Lung (tissue), 4 donors: ENCODE data around the gene ZNF441. TPM values are rescaled to one million over a fixed set of nuclear protein-coding genes. Genes with fewer than 3 reads are reported as not detected.

Source experiments
- polyA plus RNA-seq, 2 donors: library from polyadenylated mRNA; stranded (reverse); fragments of 200-250 nt; gene quantifications; one replicate each; pipeline ENCODE4 v1.2.1, GENCODE V29; 2013
- total RNA-seq, 2 donors: library from RNA; depleted of rRNA in 1 of 2; stranded (reverse); fragments of >200 nt in 1 of 2; gene quantifications; one replicate each; pipeline ENCODE4 v1.2.1, GENCODE V29; 2014 to 2021
- donor health status: Bipolar disorder and iron deficiency.
- donor health status: healthy.
- donor health status: DM: yes; HTN: yes; CAD: no.

ZNF441 gene
- total and polyA plus RNA-seq, 4 donors: 3.7 to 26.4 (median 6.6) TPM

Other genes starting within 250 kb of the ZNF441 start
- gene ECSIT, start 237.9 kb upstream of the ZNF441 start, total RNA-seq: 10 to 100 TPM; 31.7 to 46.4 TPM
- 10 to 100 TPM; 34.4 to 58.8 TPM for gene ECSIT, start 237.9 kb upstream of the ZNF441 start, polyA plus RNA-seq
- 10 to 100 TPM; 16.5 to 34.9 TPM for gene CNN1, start 228.1 kb upstream of the ZNF441 start, total RNA-seq
- gene CNN1, start 228.1 kb upstream of the ZNF441 start, polyA plus RNA-seq: 10 to 100 TPM; 17.2 to 27.8 TPM
- 10 to 100 TPM; 19.2 to 64.2 TPM for gene ELOF1, start 207.8 kb upstream of the ZNF441 start, total RNA-seq
- gene ELOF1, start 207.8 kb upstream of the ZNF441 start, polyA plus RNA-seq: 10 to 100 TPM; 56.9 to 82.8 TPM
- gene ACP5, start 189.4 kb upstream of the ZNF441 start, total RNA-seq: 100 to 1,000 TPM in 1 of 2 donors, 10 to 100 TPM in 1; 22.5 to 184 TPM
- 100 to 1,000 TPM in 1 of 2 donors, 10 to 100 TPM in 1; 95.6 to 301 TPM for gene ACP5, start 189.4 kb upstream of the ZNF441 start, polyA plus RNA-seq
- gene ZNF627, start 169.5 kb upstream of the ZNF441 start, total RNA-seq: 10 to 100 TPM; 10.2 to 30.6 TPM
- gene ZNF627, start 169.5 kb upstream of the ZNF441 start, polyA plus RNA-seq: 1 to 10 TPM; 4.8 to 7.4 TPM
- gene ZNF823, start 28.1 kb upstream of the ZNF441 start, total RNA-seq: 10 to 100 TPM in 1 of 2 donors, 1 to 10 TPM in 1; 5.2 to 13.1 TPM
- gene ZNF823, start 28.1 kb upstream of the ZNF441 start, polyA plus RNA-seq: 1 to 10 TPM; 2.4 to 4.6 TPM
- gene ZNF491, start 31.5 kb downstream of the ZNF441 start, total RNA-seq: 1 to 10 TPM; 2.5 to 4.9 TPM
- 1 to 10 TPM in 1 of 2 donors, under 1 TPM in 1; 0.54 to 1.1 TPM for gene ZNF491, start 31.5 kb downstream of the ZNF441 start, polyA plus RNA-seq
- gene ZNF440, start 47.3 kb downstream of the ZNF441 start, total RNA-seq: 10 to 100 TPM; 25.7 to 42.0 TPM
- gene ZNF440, start 47.3 kb downstream of the ZNF441 start, polyA plus RNA-seq: 1 to 10 TPM; 5.2 to 9.3 TPM
- 10 to 100 TPM in 1 of 2 donors, 1 to 10 TPM in 1; 8.4 to 21.7 TPM for gene ZNF439, start 81.7 kb downstream of the ZNF441 start, total RNA-seq
- 1 to 10 TPM; 2.5 to 7.5 TPM for gene ZNF439, start 81.7 kb downstream of the ZNF441 start, polyA plus RNA-seq
- 10 to 100 TPM in 1 of 2 donors, 1 to 10 TPM in 1; 9.2 to 29.1 TPM for gene ZNF69, start 120.8 kb downstream of the ZNF441 start, total RNA-seq
- gene ZNF69, start 120.8 kb downstream of the ZNF441 start, polyA plus RNA-seq: 10 to 100 TPM in 1 of 2 donors, 1 to 10 TPM in 1; 2.0 to 10.4 TPM
- gene ZNF700, start 158.1 kb downstream of the ZNF441 start, total RNA-seq: 10 to 100 TPM; 10.8 to 24.7 TPM
- 10 to 100 TPM in 1 of 2 donors, 1 to 10 TPM in 1; 6.2 to 14.2 TPM for gene ZNF700, start 158.1 kb downstream of the ZNF441 start, polyA plus RNA-seq
- 1 to 10 TPM; 3.3 to 7.2 TPM for gene ZNF763, start 198.0 kb downstream of the ZNF441 start, total RNA-seq
- 1 to 10 TPM; 3.2 to 6.2 TPM for gene ZNF763, start 198.0 kb downstream of the ZNF441 start, polyA plus RNA-seq